ENCODE data around the gene TRAK1. TPM values are rescaled to one million over a fixed set of nuclear protein-coding genes. Genes with fewer than 3 reads are reported as not detected.
A peak's percentile ranks its signal among the peaks of the same experiment; 100 is the strongest.

The TRAK1 gene
- total and polyA plus RNA-seq, 4 donors = 18.2 to 65.4 (median 32.5) TPM

DNA sequence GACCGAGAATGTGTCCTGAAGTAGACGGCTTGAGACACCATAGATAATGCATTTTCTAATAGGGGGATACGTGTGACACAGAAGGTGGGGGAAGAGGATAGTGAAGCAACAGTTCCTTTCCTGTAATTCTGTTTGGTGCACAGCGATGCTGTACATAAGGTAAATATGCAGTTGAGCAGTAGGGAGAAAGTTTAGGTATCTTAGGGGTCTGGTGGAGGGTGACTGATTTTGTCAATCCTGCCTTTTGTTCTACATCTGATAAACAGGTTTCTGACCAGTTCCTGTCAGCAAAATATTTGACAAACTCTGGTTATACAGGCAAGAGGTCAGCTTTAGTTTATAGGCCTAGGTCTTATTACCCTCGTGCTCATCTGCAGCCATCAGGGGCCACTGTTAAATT, 71.3 kb downstream of the TRAK1 start:
- Histone ChIP-seq H3K9me3 (ENCODE audit: control insufficient read depth in 4 of 4, insufficient read depth in 3 of 4, low read length in 3 of 4) (no peaks in the 10 kb centered on the region), H3K27ac (ENCODE audit: low read depth in 1 of 2, low read length in 1 of 2) (no peak overlapping the region), H3K9ac (ENCODE audit: insufficient read depth in 1 of 2, low read length in 2 of 2) (no peak overlapping the region), H3K36me3 (ENCODE audit: control insufficient read depth in 4 of 4, insufficient read depth in 4 of 4, low read length in 4 of 4) (no peaks in the 10 kb centered on the region), H3K4me3 (no peak overlapping the region), H3K4me1 (ENCODE audit: control insufficient read depth in 5 of 5, insufficient read depth in 5 of 5, low read length in 5 of 5) (peaks cover 0 to 20% (median 14%) of the 10 kb centered on the region in 5 donors), H3K27me3 (ENCODE audit: control insufficient read depth in 3 of 3, insufficient read depth in 3 of 3, low read length in 2 of 3) (no peaks in the 10 kb centered on the region)
- no peak for ATAC-seq (ENCODE audit: insufficient read depth, low FRiP score)
- WGBS, 2 donors = 48 to 69% methylated on average over 5 of the region's 5 CpGs
- DNase-seq = no peak
- TF ChIP-seq CTCF (IDR thresholded peaks at IDR 0.05; ENCODE audit: control extremely low read depth, extremely low read depth) = no peak

GRCh38 chr3:42163622-42164244, 72.6 kb downstream of the TRAK1 start:
- TF ChIP-seq CTCF (IDR thresholded peaks at IDR 0.05; ENCODE audit: control extremely low read depth, extremely low read depth) = no peak
- Histone ChIP-seq H3K4me1 (ENCODE audit: control insufficient read depth in 5 of 5, insufficient read depth in 5 of 5, low read length in 5 of 5) (peaks cover 0 to 20% (median 17%) of the 10 kb centered on the region in 5 donors), H3K27me3 (ENCODE audit: control insufficient read depth in 3 of 3, insufficient read depth in 3 of 3, low read length in 2 of 3) (no peaks in the 10 kb centered on the region), H3K9me3 (ENCODE audit: control insufficient read depth in 4 of 4, insufficient read depth in 3 of 4, low read length in 3 of 4) (no peaks in the 10 kb centered on the region), H3K9ac (ENCODE audit: insufficient read depth in 1 of 2, low read length in 2 of 2) (no peak overlapping the region), H3K36me3 (ENCODE audit: control insufficient read depth in 4 of 4, insufficient read depth in 4 of 4, low read length in 4 of 4) (no peaks in the 10 kb centered on the region), H3K4me3 (no peak overlapping the region), H3K27ac (ENCODE audit: low read depth in 1 of 2, low read length in 1 of 2) (no peak overlapping the region)
- 72 to 74% methylated on average over 5 of the region's 5 CpGs for WGBS, 2 donors
- DNase-seq (no peak), ATAC-seq (ENCODE audit: insufficient read depth, low FRiP score) (no peak)

DNA sequence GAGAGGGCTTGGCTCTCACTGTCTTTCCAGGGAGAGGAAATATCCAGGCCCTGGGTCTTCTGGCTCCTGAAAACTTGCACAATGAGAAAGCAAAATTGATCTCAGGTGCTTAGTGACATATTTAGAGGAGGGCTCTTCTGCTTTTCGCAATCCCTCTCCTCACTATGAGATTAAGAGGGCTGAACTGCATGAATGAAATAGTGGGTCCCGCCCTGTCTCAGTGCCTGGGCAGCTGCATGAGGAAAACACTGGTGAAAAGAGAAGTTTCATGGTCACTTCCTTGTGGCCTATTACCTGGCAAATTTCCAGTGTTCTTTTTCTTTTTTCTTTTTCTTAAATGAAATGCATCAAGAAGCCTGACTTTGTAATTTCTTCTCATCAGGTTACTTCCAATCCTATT, 73.5 kb downstream of the TRAK1 start:
- no peak for DNase-seq
- Histone ChIP-seq H3K36me3 (ENCODE audit: control insufficient read depth in 4 of 4, insufficient read depth in 4 of 4, low read length in 4 of 4) (no peaks in the 10 kb centered on the region), H3K9me3 (ENCODE audit: control insufficient read depth in 4 of 4, insufficient read depth in 3 of 4, low read length in 3 of 4) (no peaks in the 10 kb centered on the region), H3K4me1 (ENCODE audit: control insufficient read depth in 5 of 5, insufficient read depth in 5 of 5, low read length in 5 of 5) (peaks cover 0 to 17% (median 12%) of the 10 kb centered on the region in 5 donors), H3K27me3 (ENCODE audit: control insufficient read depth in 3 of 3, insufficient read depth in 3 of 3, low read length in 2 of 3) (no peaks in the 10 kb centered on the region), H3K9ac (ENCODE audit: insufficient read depth in 1 of 2, low read length in 2 of 2) (no peak overlapping the region), H3K27ac (ENCODE audit: low read depth in 1 of 2, low read length in 1 of 2) (peak overlapping the region in 1 of 2 donors; percentile 7), H3K4me3 (no peak overlapping the region)
- no peak for TF ChIP-seq CTCF (IDR thresholded peaks at IDR 0.05; ENCODE audit: control extremely low read depth, extremely low read depth)
- ATAC-seq (ENCODE audit: insufficient read depth, low FRiP score) = no peak
- WGBS, 2 donors = 26 to 46% methylated on average over 2 of the region's 2 CpGs

GRCh38 chr3:42165211-42165610, 74.1 kb downstream of the TRAK1 start:
- Histone ChIP-seq H3K9ac (ENCODE audit: insufficient read depth in 1 of 2, low read length in 2 of 2) (no peak overlapping the region), H3K27me3 (ENCODE audit: control insufficient read depth in 3 of 3, insufficient read depth in 3 of 3, low read length in 2 of 3) (no peaks in the 10 kb centered on the region), H3K4me1 (ENCODE audit: control insufficient read depth in 5 of 5, insufficient read depth in 5 of 5, low read length in 5 of 5) (peaks cover 0 to 15% (median 8%) of the 10 kb centered on the region in 5 donors), H3K27ac (ENCODE audit: low read depth in 1 of 2, low read length in 1 of 2) (no peak overlapping the region), H3K9me3 (ENCODE audit: control insufficient read depth in 4 of 4, insufficient read depth in 3 of 4, low read length in 3 of 4) (no peaks in the 10 kb centered on the region), H3K4me3 (no peak overlapping the region), H3K36me3 (ENCODE audit: control insufficient read depth in 4 of 4, insufficient read depth in 4 of 4, low read length in 4 of 4) (no peaks in the 10 kb centered on the region)
- no peak for TF ChIP-seq CTCF (IDR thresholded peaks at IDR 0.05; ENCODE audit: control extremely low read depth, extremely low read depth)
- 90 to 92% methylated on average over 4 of the region's 4 CpGs for WGBS, 2 donors
- ATAC-seq (ENCODE audit: insufficient read depth, low FRiP score) = no peak
- DNase-seq = no peak

All from lung (tissue), 12 donors.